CD1c-positive myeloid dendritic cell (primary cell): ENCODE measurements around the gene STYX.

ENCODE experiments used
- DNase-seq: peaks from one replicate; pipeline ENCODE4 v3.0.0-alpha.2; 2016; ENCODE audit errors: extremely low spot score

STYX gene

GRCh38 chr14:52729925-52730708, at the start of gene STYX:
TSS of gene STYX (plus strand) at chr14:52730166. CDS start at chr14:52730475, 309 bp downstream.
- peak; percentile 98 for DNase-seq

DNA sequence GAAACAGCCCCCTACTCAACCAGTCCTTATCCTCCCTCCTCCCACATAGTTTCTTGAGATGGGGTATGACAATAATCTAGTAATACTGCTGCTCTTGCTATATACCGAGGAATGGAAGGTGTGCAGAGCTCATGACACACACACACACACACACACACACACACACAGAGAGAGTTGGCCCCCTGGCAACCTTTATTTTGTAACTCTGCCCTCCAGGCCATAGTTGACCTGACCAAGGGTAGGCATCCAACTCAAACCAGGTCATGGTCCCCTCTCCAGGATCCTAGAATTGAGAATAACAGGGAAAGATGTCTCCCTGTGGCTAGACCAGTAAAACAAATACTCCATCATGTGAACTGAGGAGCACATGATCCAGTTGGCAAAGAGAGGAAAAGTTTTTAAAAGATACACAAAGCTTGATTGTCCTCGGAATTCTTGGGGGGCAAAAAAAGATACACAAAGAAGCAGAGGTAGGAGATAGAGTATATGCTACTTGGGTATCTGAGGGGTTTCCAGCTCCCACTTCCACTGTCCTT, 45.9 kb upstream of the STYX start:
- DNase-seq = no peak

- DNase-seq = no peak
Measured at GRCh38 chr14:52686176-52686575, 43.8 kb upstream of the STYX start.

GRCh38 chr14:52690983-52691760, 38.8 kb upstream of the STYX start:
- no peak for DNase-seq

- DNase-seq = peak; percentile 27
Measured at GRCh38 chr14:52692248-52692962, 37.6 kb upstream of the STYX start.

DNA sequence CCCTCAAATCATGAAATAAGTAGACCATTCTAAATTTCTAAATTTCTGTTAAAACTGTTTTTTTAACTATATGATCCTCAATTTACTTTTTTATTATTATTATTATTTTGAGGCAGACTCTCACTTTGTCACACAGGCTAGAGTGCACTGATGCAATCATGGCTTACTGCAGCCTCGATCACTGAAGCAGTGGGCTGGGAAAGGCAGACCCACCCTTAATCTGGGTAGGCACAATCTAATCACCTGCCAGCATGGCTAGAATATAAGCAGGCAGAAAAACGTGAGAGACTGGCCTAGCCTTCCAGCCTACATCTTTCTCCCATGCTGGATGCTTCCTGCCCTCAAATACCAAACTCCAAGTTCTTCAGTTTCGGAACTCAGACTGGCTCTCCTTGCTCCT, 36.9 kb upstream of the STYX start:
- no peak for DNase-seq

- DNase-seq = no peak
Measured at GRCh38 chr14:52693532-52693931, 36.4 kb upstream of the STYX start.

GRCh38 chr14:52694761-52695480, 35.0 kb upstream of the STYX start:
- peak; percentile 73 for DNase-seq

- DNase-seq = peak; percentile 91
Measured at GRCh38 chr14:52695481-52696091, 34.4 kb upstream of the STYX start, which contains the start of gene ERO1A. TSS of gene ERO1A (minus strand) at chr14:52695558. CDS start at chr14:52695481, 77 bp downstream.

DNA sequence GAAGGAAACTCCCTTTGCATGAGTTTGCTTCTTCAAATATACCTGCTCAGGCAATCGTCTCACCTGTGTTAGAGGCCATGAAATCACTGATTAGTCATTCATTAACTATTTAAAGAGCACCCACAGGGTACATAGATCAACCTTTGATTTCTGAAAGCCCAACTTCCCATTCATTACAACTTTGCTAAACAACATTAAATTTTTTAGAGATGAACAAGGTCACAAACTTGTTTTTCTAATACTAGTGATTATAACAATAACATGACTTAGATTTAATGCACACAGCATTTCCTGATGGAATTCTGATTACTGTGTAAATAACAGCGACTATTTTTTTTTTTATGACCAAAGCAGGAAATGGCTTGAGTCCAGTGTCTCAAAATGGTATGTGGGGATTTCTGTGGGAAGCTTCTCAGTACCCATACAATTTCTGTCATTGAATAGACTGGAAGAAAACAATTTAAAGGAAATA, 29.2 kb upstream of the STYX start:
- no peak for DNase-seq

DNA sequence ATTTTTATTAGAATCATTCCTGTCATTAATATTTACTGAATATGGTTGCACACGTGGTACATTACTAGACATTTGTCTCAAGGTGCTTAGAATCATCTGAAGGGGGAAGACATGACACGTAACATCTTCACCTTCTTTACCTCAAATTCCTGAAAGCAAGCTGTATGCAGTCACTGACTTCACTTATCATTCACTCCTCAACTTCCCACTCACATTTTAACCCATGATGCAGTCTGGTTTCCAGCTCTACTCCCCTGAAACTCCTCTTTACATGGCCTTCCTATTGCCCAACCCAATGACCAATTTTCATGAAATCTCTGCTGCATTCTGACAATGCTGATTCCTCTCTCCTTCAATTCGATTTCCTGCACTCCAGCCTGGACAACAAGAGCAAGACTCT, 28.7 kb upstream of the STYX start:
- DNase-seq = no peak

DNA sequence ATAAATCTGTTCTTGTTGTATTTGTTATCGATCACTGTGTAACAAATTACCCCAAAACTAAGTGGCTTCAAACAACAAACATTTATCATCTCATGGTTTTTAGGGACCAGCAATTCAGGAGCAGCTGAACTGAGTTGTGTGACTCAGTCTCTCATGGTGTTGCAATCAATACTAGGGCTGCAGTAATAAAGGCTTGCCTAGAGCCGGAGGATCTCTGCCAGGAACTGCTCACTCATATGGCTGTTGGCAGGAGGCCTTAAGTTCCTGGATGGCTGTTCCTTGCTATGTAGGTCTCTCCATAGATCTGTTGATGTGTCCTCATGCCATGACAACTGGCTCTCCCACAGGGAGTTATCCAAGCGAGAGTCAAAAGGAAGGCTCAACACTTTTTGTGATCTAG, 26.7 kb upstream of the STYX start:
- DNase-seq = peak; percentile 46

DNA sequence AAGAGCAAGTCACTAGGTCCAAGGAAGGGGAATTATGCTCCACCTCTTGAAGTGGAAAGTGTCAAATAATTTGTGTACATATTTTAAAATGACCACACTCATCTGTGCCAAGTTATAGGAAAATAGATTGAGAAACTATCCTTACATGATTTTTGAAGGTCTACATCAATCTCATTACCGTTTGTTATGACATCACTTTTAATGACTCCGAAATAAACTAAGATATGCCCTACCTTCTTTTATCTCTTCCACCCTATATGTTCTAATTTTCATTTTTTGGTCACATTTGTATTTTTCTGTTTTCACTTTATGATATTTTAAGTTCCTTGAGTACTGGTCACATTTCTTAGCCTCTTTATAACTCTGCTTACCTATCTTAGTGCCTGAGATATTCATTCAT, 26.3 kb upstream of the STYX start:
- DNase-seq = peak; percentile 20

DNA sequence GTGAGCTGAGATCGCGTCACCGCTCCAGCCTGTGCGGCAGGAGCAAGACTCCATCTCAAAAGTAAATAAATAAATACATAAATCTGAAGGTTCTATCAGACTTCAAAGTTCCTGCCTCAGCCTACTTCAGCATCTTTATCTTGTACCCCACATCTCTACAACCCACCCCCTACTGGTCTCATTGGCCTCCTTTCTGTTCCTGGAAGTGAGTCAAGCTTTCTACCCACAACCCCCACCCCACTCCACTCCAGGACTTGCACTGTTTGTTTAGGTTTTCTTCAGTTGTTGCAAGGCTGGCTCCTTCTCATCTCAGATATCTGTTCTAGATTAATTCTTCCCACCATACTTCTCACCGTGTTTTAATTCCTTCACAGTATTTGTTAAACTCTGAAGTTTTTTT, 23.7 kb upstream of the STYX start:
- DNase-seq = no peak

- peak; percentile 95 for DNase-seq
Measured at GRCh38 chr14:52706724-52707706, 23.0 kb upstream of the STYX start, which contains the start of gene PSMC6. TSS of gene PSMC6 (plus strand) at chr14:52707200. CDS start at chr14:52707220, 20 bp downstream.

GRCh38 chr14:52711666-52712065, 18.3 kb upstream of the STYX start:
- DNase-seq = no peak

DNA sequence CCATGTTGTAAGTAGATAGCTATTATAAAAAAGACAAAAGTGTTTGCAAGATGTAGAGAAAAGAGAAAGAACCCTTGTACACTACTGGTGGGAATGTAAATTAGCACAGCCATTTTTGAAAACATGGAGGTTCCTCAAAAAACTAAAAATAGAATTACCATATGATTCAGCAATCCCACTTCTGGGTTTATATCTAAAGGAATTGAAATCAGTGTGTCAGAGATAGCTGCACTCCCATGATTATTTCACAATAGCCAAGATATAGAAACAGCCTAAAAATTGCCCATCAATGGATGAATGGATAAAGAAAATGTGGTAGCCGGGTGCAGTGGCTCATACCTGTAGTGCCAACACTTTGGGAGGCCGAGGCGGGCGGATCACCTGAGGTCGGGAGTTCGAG, 13.8 kb upstream of the STYX start:
- peak; percentile 78 for DNase-seq

DNA sequence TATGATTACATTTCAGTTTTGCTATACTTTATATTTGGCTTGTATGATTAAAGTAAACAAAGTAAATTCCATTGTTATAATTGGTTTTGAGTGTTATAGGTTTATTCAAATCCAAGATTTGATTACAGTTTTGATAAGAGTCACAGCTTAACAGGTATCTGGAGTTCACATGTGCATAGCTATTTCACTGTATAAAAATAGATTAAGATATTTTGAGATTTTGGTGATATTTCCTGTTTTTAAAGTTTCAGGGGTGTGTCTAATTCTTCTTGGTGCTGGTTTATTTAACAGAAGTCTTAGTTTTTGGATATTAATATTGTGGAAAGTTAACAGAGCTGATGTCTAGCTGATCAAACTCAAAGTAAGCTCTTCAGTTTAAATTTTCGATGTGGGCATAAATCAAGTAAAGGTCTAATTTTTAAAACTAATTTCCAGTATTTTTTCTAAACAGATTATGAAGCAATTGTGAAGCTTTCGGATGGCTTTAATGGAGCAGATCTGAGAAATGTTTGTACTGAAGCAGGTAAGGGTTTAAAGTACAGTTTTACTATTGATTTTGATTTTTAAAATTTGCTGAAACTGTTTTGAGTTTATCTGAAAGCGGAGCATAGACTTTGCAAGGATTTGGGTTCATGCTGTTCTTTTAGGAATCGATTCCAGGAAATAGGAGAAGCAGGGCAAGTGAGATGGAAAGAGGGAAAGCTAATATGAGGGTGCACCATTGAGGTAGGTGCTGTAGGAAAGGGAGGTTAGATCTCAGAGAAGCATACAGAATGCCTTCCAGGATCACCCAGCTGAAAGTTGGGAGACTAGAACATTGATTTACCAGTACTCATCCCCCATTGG, 6.2 kb upstream of the STYX start:
- no peak for DNase-seq

DNA sequence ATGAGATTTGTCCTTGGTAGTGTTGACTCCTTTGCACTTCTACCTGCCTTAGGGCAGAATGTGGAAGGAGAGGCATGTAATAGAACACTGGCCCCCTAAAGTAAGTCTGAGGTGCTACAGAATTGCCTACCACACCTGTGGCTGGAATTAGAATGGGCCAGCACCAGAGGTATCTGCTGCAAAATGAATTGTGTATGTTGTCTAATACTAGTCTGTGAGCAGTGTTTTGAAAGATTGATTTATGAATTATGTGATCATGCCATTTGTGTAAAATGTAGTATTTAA, 5.7 kb upstream of the STYX start:
- DNase-seq = no peak
